GM12878 (cell line): ENCODE data around the gene CFAP299. TPM values are rescaled to one million over a fixed set of nuclear protein-coding genes. Genes with fewer than 3 reads are reported as not detected.

Experiments
- ATAC-seq: fragments of 200-7000 bp; cut with Tn5 transposase; 3 replicates; pipeline ENCODE4 v1.9.1; 2020; ENCODE audit warnings: mild to moderate bottlenecking, moderate library complexity
- BruUV-seq: library from RNA; stranded (reverse); fragments of 400-500 nt; replicated peaks from 2 replicates; lab custom pipeline; 2021; lab: Mats Ljungman, UMichigan
- CTCF ChIA-PET: fragments of 300-600 bp; sonication (Branson Sonifier 250); formaldehyde crosslinking; extraction: SDS; loops from one replicate; lab custom pipeline; 2021; ENCODE audit warnings: inconsistent platforms; lab: Yijun Ruan, JAX
- POLR2A ChIA-PET: fragments of 350-600 bp; formaldehyde crosslinking; extraction: SDS; loops from one replicate; lab custom pipeline; 2021; ENCODE audit warnings: inconsistent platforms; lab: Charles Lee
- RAD21 ChIA-PET: fragments of 300-600 bp; sonication (Branson Sonifier 250); formaldehyde crosslinking; loops from one replicate; lab custom pipeline; 2023; ENCODE audit warnings: antibody characterized with exemption; ENCODE audit not compliant: unreplicated experiment; lab: Charles Lee
- SMC1A ChIA-PET: fragments of 300-600 bp; sonication (Branson Sonifier 250); formaldehyde crosslinking; loops from one replicate; lab custom pipeline; 2023; ENCODE audit not compliant: unreplicated experiment, uncharacterized antibody; lab: Charles Lee
- DNase-seq: peaks from one replicate; pipeline ENCODE4 v3.0.0-alpha.2; 2011; ENCODE audit warnings: low read depth, low spot score
- FAIRE-seq: peaks from 3 replicates; lab custom pipeline; 2011; peaks lifted over from hg19 to GRCh38; lab: Jason Lieb, UNC
- H2AFZ ChIP-seq: 2 replicates; pipeline ENCODE4 v1.6.0; 2011; ENCODE audit warnings: low read depth, low read length, control low read depth; ENCODE audit not compliant: control insufficient read depth
- H3K27ac ChIP-seq: 2 replicates; pipeline ENCODE4 v1.5.1; 2011; ENCODE audit warnings: control low read depth; ENCODE audit not compliant: control insufficient read depth, insufficient read depth
- H3K27me3 ChIP-seq, 2 experiments: replicated peaks in 1 of 2; 2 replicates each; pipeline versions ENCODE4 v1.6.0 to v1.6.1; 2011; ENCODE audit warnings: low read length in 1 of 2; ENCODE audit not compliant: control insufficient read depth in 2 of 2, insufficient read depth in 2 of 2
- H3K36me3 ChIP-seq, 2 experiments: 2 replicates each; pipeline ENCODE4 v1.5.1; 2011; ENCODE audit warnings: low read length in 1 of 2; ENCODE audit not compliant: control insufficient read depth in 2 of 2, insufficient read depth in 2 of 2
- H3K4me1 ChIP-seq: 2 replicates; pipeline ENCODE4 v1.6.1; 2011; ENCODE audit warnings: mild to moderate bottlenecking, low read length, moderate library complexity, mixed read lengths; ENCODE audit not compliant: control insufficient read depth, insufficient read depth
- H3K4me2 ChIP-seq: 2 replicates; pipeline ENCODE4 v1.6.0; 2011; ENCODE audit warnings: control low read depth; ENCODE audit not compliant: control insufficient read depth, insufficient read depth
- H3K4me3 ChIP-seq: fragments of 200-600 bp; sonication (generic); 2 replicates; pipeline ENCODE4 v1.5.1; 2016
- H3K79me2 ChIP-seq: 2 replicates; pipeline ENCODE4 v1.6.0; 2011; ENCODE audit warnings: low read length; ENCODE audit not compliant: control insufficient read depth, insufficient read depth
- H3K9ac ChIP-seq: 2 replicates; pipeline ENCODE4 v1.8.0; 2011; ENCODE audit warnings: low read length, control low read depth, mixed read lengths; ENCODE audit not compliant: control insufficient read depth, insufficient read depth
- H3K9me3 ChIP-seq: replicated peaks from 3 replicates; pipeline ENCODE4 v1.5.1; 2011; ENCODE audit warnings: mild to moderate bottlenecking, low read length; ENCODE audit not compliant: control insufficient read depth, insufficient read depth
- H4K20me1 ChIP-seq: 2 replicates; pipeline ENCODE4 v1.6.0; 2011; ENCODE audit not compliant: control insufficient read depth, insufficient read depth
- CEBPB ChIP-seq, 2 experiments: fragments of 150-350 bp in 1 of 2; IDR thresholded peaks; 2 replicates each; pipeline ENCODE4 v1.6.1; 2012 to 2014; ENCODE audit warnings: low read depth in 2 of 2, low read length in 2 of 2, borderline replicate concordance in 1 of 2, inconsistent platforms in 1 of 2
- CREM ChIP-seq: IDR thresholded peaks from 2 replicates; pipeline ENCODE4 v1.6.1; 2014; ENCODE audit warnings: antibody characterized with exemption, low read depth
- CTCF ChIP-seq, 3 experiments: IDR thresholded peaks in 2 of 3; conservative IDR thresholded peaks in 1 of 3; 2 replicates each; pipeline ENCODE4 v1.5.1; 2011; ENCODE audit warnings: low read depth in 3 of 3, low read length in 3 of 3, mild to moderate bottlenecking in 3 of 3, control low read depth in 2 of 3, moderate library complexity in 2 of 3, inconsistent platforms in 1 of 3, mixed read lengths in 1 of 3; ENCODE audit not compliant: control insufficient read depth in 2 of 3, insufficient read depth in 1 of 3; ENCODE audit errors: extremely low read depth in 1 of 3
- DPF2 ChIP-seq: fragments of 450-650 bp; IDR thresholded peaks from 2 replicates; pipeline ENCODE4 v1.6.1; 2017; ENCODE audit warnings: mild to moderate bottlenecking
- FOXK2 ChIP-seq: fragments of 450-650 bp; IDR thresholded peaks from 2 replicates; pipeline ENCODE4 v1.6.1; 2017; ENCODE audit warnings: mild to moderate bottlenecking, moderate library complexity
- HDAC2 ChIP-seq: fragments of 200-600 bp; sonication (generic); IDR thresholded peaks from 2 replicates; pipeline ENCODE4 v1.6.1; 2017
- MTA3 ChIP-seq: IDR thresholded peaks from 2 replicates; pipeline ENCODE4 v1.6.1; 2012; ENCODE audit warnings: low read length, inconsistent platforms, borderline replicate concordance
- NR2F1 ChIP-seq: fragments of 450-650 bp; conservative IDR thresholded peaks from 2 replicates; pipeline ENCODE4 v1.6.1; 2017; ENCODE audit warnings: mild to moderate bottlenecking
- PAX5 ChIP-seq: IDR thresholded peaks from 2 replicates; pipeline ENCODE4 v1.6.1; 2011; ENCODE audit warnings: low read depth, low read length, borderline replicate concordance
- RELA ChIP-seq: fragments of 450-650 bp; IDR thresholded peaks from 2 replicates; pipeline ENCODE4 v1.8.0; 2014; ENCODE audit warnings: borderline replicate concordance; ENCODE audit not compliant: partially characterized antibody
- SKIL ChIP-seq: fragments of 450-650 bp; IDR thresholded peaks from 2 replicates; pipeline ENCODE4 v1.6.1; 2017; ENCODE audit warnings: mild to moderate bottlenecking, low read depth, inconsistent platforms; ENCODE audit not compliant: poor library complexity, severe bottlenecking
- SMC3 ChIP-seq: IDR thresholded peaks from 2 replicates; pipeline ENCODE4 v1.6.1; 2011; ENCODE audit warnings: low read length, improper control_type of control experiment, borderline replicate concordance
- TCF12 ChIP-seq: IDR thresholded peaks from 2 replicates; pipeline ENCODE4 v1.6.1; 2011; ENCODE audit warnings: low read depth, mild to moderate bottlenecking, low read length
- YBX1 ChIP-seq: fragments of 450-650 bp; IDR thresholded peaks from 2 replicates; pipeline ENCODE4 v1.6.1; 2016; ENCODE audit warnings: antibody characterized with exemption
- YY1 ChIP-seq: IDR thresholded peaks from 2 replicates; pipeline ENCODE4 v1.6.1; 2011; ENCODE audit warnings: low read depth, mild to moderate bottlenecking, low read length
- ZNF274 ChIP-seq: IDR thresholded peaks from one replicate; pipeline ENCODE4 v1.8.0; 2011; ENCODE audit not compliant: insufficient read length, insufficient read depth
- WGBS: methylation state at CpG from one replicate; pipeline ENCODE4 v1.1.6; 2016; ENCODE audit warnings: low lambda C conversion rate; ENCODE audit not compliant: insufficient replicate concordance, insufficient coverage; ENCODE audit errors: missing lambda C conversion rate; 5-methylcytosine and 5-hydroxymethylcytosine counted together
- in situ Hi-C: fragments of 300-500 bp; cut with MboI; formaldehyde crosslinking; loops from 9 replicates; pipeline ENCODE4 v1.14.3; 2018; ENCODE audit warnings: mixed read lengths
- intact Hi-C: fragments of 100-400 bp; cut with micrococcal nuclease; formaldehyde crosslinking; loops from one replicate; pipeline ENCODE4 v1.14.2; 2022; ENCODE audit not compliant: unreplicated experiment
- polyA plus RNA-seq, 11 experiments: library from polyadenylated mRNA; depleted of rRNA in 4 of 11; unstranded in 6 of 11; stranded (reverse) in 5 of 11; fragments of >200 nt; fragmentation: Nextera tagmentation in 4 of 11; fragmentation: Illumina TruSeq in 1 of 11; extraction: Ambion mirVana in 4 of 11; extraction: Trizol in 1 of 11; gene quantifications; 1 replicate in 1 of 11; 2 replicates in 10 of 11; pipeline versions ENCODE4 v1.2.1 to v1.2.3, GENCODE V29; 2011 to 2016; ENCODE audit warnings: inconsistent platforms in 2 of 11, missing spikeins in 2 of 11, low read depth in 1 of 11
- total RNA-seq, 4 experiments: library from RNA; depleted of rRNA in 3 of 4; stranded (reverse); fragments of >200 nt in 3 of 4; fragmentation: Illumina TruSeq in 1 of 4; extraction: Trizol in 1 of 4; gene quantifications; 2 replicates each; pipeline versions ENCODE4 v1.2.1 to v1.2.3, GENCODE V29; 2013 to 2021
- TF ChIP-seq, protein P1 (sequence below): fragments of 450-650 bp; IDR thresholded peaks from 2 replicates; pipeline ENCODE4 v1.6.1; 2016; ENCODE audit warnings: mild to moderate bottlenecking
- TF ChIP-seq, protein P2 (sequence below): IDR thresholded peaks from 2 replicates; pipeline ENCODE4 v1.6.1; 2012; ENCODE audit warnings: low read length, inconsistent platforms

The CFAP299 gene
- total and polyA plus RNA-seq, 10 of the 15 experiments (the other 5 are each of a cell fraction or from before 2014, with no cell fraction given): 0.06 to 0.34 TPM; not detected in 8

GRCh38 chr4:80361329-80361900 lies 25.9 kb downstream of the CFAP299 start:
- Histone ChIP-seq H3K27ac (no peak overlapping the region), H3K79me2 (no peaks in the 10 kb centered on the region), H2AFZ (no peak overlapping the region), H3K9me3 (no peaks in the 10 kb centered on the region), H3K4me1 (no peaks in the 10 kb centered on the region), H3K36me3 (no peaks in the 10 kb centered on the region), H3K4me2 (no peak overlapping the region), H4K20me1 (no peaks in the 10 kb centered on the region), H3K27me3 (no peaks in the 10 kb centered on the region; a peak in 1 of 4 replicates), H3K9ac (no peak overlapping the region), H3K4me3 (no peak overlapping the region)
- ChIA-PET POLR2A (interaction anchor here (0.6 kb wide), 1 partner anchor 1284 kb away, joined by 3 read pairs; no protein-coding TSS in a partner anchor), CTCF (interaction anchor here (0.6 to 10.6 kb wide), 11 partner anchors 92 to 991 kb away, joined by 3 to 268 read pairs (median 4); partner anchors contain the start of gene BMP3), RAD21 (interaction anchor here (1.1 to 2.9 kb wide), 6 partner anchors 626 to 990 kb away, joined by 3 to 78 read pairs (median 10); no protein-coding TSS in a partner anchor), SMC1A (interaction anchor here (0.5 to 2.7 kb wide), 8 partner anchors 141 to 993 kb away, joined by 3 to 38 read pairs (median 6); no protein-coding TSS in a partner anchor)
- intact Hi-C loops: loop anchor here (1.0 to 10.0 kb wide), 4 partner anchors 140 to 903 kb away; no protein-coding TSS in a partner anchor
- DNase-seq (no peak), ATAC-seq (peak; percentile 63), FAIRE-seq (no peak)
- 57% methylated on average over 1 of the region's 1 CpG for WGBS
- in situ Hi-C loops: loop anchor here (5.0 kb wide), 1 partner anchor 991 kb away; no protein-coding TSS in a partner anchor
- no TSS peak for BruUV-seq
- no peak for TF ChIP-seq FOXK2
- no peak for TF ChIP-seq YBX1
- no peak for TF ChIP-seq SKIL
- TF ChIP-seq CEBPB (IDR thresholded peaks at IDR 0.05; ENCODE audit: borderline replicate concordance in 1 of 2, low read depth in 2 of 2, low read length in 2 of 2): no peak
- TF ChIP-seq, protein P1, sequence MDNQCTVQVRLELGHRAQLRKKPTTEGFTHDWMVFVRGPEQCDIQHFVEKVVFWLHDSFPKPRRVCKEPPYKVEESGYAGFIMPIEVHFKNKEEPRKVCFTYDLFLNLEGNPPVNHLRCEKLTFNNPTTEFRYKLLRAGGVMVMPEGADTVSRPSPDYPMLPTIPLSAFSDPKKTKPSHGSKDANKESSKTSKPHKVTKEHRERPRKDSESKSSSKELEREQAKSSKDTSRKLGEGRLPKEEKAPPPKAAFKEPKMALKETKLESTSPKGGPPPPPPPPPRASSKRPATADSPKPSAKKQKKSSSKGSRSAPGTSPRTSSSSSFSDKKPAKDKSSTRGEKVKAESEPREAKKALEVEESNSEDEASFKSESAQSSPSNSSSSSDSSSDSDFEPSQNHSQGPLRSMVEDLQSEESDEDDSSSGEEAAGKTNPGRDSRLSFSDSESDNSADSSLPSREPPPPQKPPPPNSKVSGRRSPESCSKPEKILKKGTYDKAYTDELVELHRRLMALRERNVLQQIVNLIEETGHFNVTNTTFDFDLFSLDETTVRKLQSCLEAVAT: no peak
- peak; percentile 46; the same call in 1 of the 2 replicates for TF ChIP-seq SMC3
- TF ChIP-seq MTA3: no peak
- no peak for TF ChIP-seq TCF12
- no peak for TF ChIP-seq DPF2
- TF ChIP-seq, protein P2, sequence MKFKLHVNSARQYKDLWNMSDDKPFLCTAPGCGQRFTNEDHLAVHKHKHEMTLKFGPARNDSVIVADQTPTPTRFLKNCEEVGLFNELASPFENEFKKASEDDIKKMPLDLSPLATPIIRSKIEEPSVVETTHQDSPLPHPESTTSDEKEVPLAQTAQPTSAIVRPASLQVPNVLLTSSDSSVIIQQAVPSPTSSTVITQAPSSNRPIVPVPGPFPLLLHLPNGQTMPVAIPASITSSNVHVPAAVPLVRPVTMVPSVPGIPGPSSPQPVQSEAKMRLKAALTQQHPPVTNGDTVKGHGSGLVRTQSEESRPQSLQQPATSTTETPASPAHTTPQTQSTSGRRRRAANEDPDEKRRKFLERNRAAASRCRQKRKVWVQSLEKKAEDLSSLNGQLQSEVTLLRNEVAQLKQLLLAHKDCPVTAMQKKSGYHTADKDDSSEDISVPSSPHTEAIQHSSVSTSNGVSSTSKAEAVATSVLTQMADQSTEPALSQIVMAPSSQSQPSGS: no peak
- TF ChIP-seq NR2F1: no peak
- TF ChIP-seq CTCF (IDR thresholded peaks at IDR 0.05 in 2 of 3, conservative IDR thresholded peaks at IDR 0.05 in 1 of 3; ENCODE audit: control insufficient read depth in 2 of 3, extremely low read depth in 1 of 3, insufficient read depth in 1 of 3, low read depth in 3 of 3, low read length in 3 of 3): peak in 1 of 3 experiments; percentile 30; a peak in 2 of 6 replicates
- TF ChIP-seq YY1: no peak
- TF ChIP-seq HDAC2: no peak
- no peak for TF ChIP-seq RELA
- TF ChIP-seq ZNF274: no peak
- TF ChIP-seq PAX5: no peak
- no peak for TF ChIP-seq CREM
